GM18858 (cell line): ENCODE data around the gene ALPP.

Source experiments
- ATAC-seq: cut with Tn5 transposase; IDR thresholded peaks from one replicate; pipeline ENCODE4 v1.9.1; 2021; ENCODE audit not compliant: unreplicated experiment

Gene ALPP

GRCh38 chr2:232340171-232340935 lies 38.2 kb upstream of the ALPP start:
- ATAC-seq, result no peak

GRCh38 chr2:232341061-232341738 lies 37.4 kb upstream of the ALPP start:
- no peak for ATAC-seq

DNA sequence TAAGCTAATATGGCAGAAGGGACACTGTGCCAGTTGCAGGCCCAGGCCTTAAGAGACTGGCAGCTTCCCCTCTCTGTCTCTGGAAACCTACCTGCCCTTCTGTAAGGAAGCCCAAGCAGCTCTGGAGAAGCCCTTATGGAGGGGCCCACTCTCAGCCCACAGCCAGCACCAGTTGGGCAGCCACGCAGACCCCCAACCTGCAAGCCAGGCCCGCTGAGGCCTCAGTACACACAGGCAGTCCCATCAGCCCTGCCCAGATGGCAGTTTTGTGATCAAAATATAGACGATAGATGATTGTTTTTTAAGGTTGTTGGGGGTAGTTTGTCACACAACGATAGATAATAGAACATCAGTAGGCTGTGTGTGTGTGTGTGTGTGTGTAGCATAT lies 36.8 kb upstream of the ALPP start:
- no peak for ATAC-seq

DNA sequence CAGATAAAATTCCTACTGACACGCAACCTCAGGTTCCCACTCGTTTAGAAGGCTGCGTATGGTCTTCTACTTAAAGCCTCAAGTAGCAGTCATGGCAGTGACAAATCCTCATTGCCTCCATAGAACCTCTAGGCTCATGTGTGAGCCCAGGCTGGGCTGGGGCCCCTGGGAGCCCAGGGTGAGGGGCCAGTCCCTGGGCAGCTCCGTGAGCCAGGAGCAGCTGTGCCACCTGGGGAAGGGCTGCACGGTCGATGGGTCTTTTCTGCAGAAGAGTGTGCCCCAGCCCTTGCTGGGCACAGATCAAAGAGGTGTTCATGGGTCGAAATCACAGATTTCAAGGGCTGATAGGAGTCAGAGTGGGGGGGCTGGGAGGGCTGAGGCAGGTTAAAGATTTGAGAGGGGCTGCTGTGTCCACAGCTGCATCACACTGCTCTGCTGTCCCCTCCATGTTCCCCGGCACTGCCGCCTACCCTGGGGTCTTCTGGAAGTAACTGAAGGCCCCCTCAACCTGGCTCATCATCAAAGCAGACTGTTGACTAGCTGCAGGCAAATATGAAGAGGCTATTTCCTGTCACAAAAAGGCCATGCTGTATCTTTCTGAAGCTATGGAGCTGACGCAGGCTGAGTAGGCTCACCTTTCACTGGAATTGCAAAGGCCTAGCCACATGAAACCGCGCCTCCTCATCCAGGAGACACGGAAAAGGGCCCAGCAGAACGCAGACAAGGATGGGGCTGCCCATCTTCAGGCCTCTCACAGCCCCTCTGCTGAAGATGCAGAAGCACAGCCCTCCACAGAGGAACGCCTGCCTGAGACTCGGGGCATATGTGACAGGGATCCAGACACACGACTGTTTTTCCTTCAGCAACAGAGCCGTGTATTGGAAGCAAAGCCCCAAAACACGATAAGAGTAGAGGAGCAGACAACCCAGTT lies 35.7 kb upstream of the ALPP start:
- ATAC-seq, result no peak

- ATAC-seq, result no peak
Observed at GRCh38 chr2:232343821-232344220, 34.7 kb upstream of the ALPP start.

- ATAC-seq, result no peak
Observed at GRCh38 chr2:232345251-232345650, 33.3 kb upstream of the ALPP start.

DNA sequence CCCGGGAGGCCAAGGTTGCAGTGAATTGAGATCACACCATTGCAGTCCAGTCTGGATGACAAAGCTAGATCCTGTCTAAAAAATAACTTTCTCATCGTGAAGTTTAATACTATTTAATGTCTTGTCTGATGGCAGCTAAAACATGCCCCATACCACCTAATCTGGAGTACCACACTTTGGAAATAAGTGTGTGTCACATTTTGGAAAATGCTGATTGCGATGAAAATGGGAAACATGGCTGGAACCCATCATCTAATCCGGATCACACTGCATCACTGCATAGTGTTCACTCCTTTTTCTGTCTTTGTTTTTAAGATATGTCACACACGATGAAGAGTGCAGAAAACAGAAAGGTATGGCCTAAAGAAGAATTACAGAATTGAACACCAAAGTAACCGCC lies 31.2 kb upstream of the ALPP start:
- ATAC-seq, result no peak

DNA sequence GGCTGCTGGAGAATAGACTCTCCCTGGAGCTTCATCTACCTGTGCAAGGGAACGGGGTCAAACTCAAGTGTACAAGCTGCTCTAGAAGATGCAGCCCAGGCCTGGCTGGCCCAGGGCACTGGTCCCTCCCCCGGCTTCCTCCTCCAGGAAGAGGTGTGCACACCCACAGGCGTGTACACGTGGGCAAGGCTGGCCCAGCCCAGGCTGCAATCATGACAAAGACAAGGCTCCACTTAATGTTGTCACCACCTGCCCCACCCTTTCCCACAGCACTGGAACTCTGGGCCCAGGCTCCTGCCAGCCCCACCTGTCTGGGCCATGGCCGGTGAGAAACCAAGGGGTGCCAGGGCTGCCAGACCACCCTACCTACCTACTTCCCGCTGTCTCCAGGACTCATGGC lies 29.6 kb upstream of the ALPP start:
- ATAC-seq, result no peak

DNA sequence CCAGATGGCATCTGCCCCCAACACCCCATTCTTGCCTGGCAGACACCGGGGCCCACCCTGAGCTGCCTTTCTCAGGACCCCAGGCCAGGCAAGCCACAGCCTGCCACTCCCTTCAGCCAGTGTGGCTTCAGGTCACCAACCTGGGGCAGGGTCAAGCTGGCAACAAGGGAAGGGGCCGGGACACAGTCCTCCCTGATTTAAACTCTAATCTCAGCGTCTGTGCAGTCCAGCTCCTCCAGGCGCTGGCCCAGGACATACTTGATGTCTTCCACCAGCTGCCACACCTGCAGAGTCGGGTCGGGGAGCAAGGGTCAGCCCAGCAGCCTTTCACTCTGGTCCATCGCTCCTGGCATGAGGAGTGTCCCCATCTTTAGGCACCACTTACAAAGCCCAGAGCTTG lies 29.0 kb upstream of the ALPP start:
- ATAC-seq, result no peak

DNA sequence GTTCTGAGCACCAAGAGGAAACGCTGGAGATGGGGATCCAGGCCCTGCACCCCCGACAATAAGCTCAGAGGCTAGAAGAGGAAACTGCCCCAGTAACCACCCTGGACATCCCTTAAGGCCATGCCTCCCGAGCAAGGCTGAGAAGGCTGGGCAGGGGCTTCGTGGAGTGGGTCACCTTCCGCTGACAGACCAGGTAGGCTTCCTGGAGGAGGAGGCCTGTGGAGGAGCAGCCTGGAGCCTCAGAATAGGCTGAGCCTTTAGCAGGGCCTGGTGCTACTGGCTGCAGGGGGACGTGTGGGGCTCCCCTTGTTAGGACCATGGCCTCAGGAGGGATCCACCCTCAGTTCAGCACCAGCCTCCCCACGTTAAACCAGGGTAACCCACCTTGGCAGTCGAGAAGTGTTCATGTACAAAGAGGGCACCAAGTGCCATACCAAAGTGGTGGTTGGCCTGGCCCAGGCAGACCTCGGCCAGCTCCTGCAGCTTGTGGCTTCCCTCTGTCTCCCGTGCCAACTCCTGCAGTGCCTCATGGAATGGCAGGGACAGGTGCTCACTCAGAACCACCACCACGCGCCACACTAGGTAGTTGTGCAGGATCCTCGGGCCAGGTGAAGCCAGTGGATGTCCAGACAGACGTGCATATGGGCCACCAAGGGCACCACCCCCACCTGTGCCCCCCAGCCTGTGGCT lies 28.5 kb upstream of the ALPP start:
- ATAC-seq, result no peak

DNA sequence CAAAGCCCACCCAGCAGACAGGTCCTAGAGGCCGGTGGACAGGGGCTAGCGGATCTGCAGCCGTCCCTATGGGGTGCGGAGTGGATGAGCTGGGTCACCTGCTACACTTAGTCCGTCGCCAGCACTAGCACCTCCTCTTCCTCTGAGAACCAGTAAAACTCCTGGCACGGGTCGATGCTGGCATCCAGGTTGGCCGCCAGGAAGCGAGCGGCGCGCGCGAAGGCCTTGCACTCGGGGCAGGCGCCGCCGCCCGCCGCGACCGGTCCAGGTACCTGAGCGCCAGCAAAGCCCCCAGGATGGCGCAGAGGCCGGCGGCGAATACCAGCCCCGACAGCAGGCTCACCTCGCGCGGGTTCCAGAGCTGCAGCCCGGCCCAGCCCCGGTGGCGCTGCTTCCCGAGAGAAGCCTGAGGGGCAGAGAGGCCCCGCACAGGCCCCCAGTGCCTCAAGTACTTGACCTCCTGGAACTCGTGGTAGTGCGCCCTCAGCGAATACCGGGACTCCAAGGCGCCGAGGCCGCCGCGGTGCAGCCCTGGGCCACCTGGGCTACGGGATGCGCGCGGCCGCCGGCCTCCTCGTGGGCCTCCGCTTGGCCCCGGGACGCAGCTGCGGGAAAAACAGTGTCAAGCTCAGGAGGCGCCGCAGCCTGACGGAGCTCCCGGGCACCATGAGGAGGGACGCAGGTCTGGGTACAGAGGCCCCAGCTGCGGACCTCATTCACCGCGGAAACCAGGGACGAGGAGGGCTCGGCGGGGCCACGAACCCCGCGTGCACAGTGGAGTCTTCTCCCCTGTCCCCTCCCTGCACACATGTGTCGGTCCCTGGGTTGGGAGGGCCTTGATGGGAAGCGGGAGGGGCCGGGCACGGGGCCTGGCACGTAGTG lies 27.5 kb upstream of the ALPP start:
- no peak for ATAC-seq

- no peak for ATAC-seq
Observed at GRCh38 chr2:232351686-232352510, 26.7 kb upstream of the ALPP start.

DNA sequence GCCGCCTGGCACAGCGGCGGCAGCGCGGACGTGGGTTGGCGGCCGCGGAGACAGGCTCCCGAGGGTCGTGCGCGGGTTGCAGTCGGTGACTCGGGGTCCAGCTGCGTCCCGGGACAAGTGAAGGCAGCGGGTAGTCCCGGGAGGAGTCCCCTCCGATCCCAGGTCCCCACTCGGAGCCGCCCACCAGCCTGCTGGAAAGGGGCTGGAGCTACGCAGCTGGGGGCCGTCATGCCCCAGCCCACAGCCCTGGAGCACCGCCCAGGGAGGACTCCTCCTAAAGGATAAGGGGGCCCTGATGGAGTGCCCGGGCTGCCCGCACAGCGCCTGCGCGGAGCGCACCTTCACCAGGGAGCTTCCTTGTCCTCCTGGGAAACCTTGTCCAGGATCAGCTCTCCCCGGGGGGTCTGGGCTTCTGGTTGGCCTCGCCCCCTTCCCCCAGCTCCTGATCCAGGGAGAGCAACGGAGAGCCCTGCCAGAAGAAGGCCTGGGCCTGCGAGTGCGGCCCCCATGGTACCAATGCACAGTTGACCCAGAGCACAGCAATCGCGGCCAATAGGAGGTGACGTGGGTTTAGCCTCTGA lies 25.9 kb upstream of the ALPP start:
- no peak for ATAC-seq

GRCh38 chr2:232353096-232353495 lies 25.5 kb upstream of the ALPP start:
- ATAC-seq, result no peak

GRCh38 chr2:232353660-232354059 lies 24.9 kb upstream of the ALPP start:
- ATAC-seq, result no peak

DNA sequence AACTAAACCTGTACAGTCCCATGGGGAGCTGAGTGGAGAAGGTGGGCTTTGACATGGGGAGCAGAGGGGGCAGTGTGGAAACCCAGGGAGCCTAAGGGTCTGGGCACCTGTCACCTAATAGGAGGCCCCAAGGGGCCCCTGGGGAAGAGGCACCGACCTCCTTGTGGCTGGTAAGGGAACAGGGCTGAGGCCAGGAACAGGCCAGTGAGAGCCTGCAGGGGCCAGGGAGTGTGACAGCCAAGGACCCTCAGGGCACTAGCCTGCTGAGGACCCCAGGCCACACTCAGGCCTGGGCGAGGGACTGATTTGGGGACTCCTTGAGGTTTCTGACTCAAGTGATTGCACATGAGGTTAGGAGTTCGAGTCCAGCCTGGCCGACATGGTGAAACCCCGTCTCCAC lies 24.5 kb upstream of the ALPP start:
- ATAC-seq, result no peak

DNA sequence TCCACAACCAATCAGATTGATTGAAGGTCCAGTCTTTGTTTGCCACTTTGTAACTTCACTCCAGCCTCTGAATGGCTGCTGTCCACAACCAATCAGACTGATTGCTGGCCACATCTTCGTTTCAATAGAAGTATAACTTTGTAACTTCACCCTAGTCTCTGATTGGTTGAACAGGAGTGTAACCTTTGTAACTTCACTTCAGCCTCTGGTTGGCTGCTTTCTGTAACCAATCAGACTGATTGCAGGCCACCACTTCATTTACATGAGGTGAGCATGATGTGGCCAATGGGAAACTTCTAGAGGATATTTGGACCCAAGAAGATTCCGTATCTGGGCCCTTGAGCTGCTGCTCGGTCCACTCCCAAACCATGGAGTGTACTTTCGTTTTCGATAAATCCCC lies 16.9 kb upstream of the ALPP start:
- ATAC-seq, result no peak

DNA sequence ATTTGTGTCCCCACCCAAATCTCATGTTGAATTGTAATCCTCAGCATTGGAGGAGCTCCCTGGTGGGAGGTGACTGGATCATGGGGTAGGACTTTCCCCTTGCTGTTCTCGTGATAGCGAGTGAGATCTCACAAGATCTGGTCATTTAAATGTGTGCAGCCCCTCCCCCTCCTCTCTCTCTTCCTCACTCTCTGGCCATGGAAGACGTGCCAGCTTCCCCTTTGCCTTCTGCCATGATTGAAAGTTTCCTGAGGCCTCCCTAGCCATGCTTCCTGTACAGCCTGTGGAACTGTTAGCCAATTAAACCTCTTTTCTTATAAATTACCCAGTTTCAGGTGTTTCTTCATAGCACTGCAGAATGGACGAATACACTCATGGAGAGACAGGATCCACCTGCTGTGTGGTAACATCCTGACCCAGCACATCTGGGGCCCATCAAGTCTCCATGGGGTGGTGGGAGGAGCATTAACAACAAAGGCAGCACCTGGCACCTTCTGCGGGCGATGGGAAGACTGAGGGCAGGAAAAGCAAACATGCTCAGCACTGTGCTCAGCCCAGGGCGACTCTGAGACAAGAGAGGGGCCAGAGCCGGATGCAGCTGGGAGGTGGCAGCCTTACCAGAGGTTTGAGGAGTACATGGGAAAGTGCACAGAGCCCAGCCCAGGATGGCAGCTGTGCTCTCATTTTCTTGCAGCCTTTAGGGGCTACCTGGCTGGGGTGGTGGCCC lies 16.2 kb upstream of the ALPP start:
- no peak for ATAC-seq
